ENCODE results near the gene CDSN.

DNA sequence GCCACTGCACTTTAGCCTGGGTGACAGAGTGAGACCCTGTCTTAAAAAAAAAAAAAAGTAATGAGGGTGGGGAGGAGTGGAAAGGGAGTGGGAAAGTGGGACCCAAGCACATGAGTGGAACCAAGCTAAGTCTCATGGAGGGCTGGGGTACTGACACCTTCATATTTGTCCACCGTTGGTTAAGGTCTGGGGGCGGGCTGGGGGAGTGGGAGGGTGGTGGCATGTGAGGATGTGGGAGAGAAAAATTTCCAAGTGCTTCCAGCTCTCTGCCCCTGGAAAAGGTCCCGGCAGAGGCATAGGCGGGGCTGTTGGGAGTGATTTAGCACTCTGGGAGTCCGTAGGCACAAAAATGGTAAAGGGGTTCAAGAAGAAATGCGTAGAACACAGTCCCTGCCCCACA, 12.6 kb upstream of the CDSN start:
- TF ChIP-seq EZH2 (IDR thresholded peaks at IDR 0.05) (no peak), SIN3A (IDR thresholded peaks at IDR 0.05; ENCODE audit: low read depth) (no peak), YY1 (IDR thresholded peaks at IDR 0.05; ENCODE audit: extremely low read depth, insufficient replicate concordance, low read depth, low read length) (no peak), POLR2A (IDR thresholded peaks at IDR 0.05; ENCODE audit: borderline replicate concordance, extremely low read depth, insufficient read depth, insufficient read length) (no peak), EGR1 (IDR thresholded peaks at IDR 0.05; ENCODE audit: low read depth) (no peak), EZH2phosphoT487 (IDR thresholded peaks at IDR 0.05; ENCODE audit: borderline replicate concordance) (no peak), TCF7L2 (IDR thresholded peaks at IDR 0.05; ENCODE audit: borderline replicate concordance, extremely low read depth, insufficient read depth, insufficient read length) (no peak), ZFX (IDR thresholded peaks at IDR 0.05) (no peak), SRF (IDR thresholded peaks at IDR 0.05; ENCODE audit: low read depth) (no peak), POLR2AphosphoS5 (IDR thresholded peaks at IDR 0.05; ENCODE audit: low read depth, low read length) (no peak)
- TF ChIP-seq, protein P1, sequence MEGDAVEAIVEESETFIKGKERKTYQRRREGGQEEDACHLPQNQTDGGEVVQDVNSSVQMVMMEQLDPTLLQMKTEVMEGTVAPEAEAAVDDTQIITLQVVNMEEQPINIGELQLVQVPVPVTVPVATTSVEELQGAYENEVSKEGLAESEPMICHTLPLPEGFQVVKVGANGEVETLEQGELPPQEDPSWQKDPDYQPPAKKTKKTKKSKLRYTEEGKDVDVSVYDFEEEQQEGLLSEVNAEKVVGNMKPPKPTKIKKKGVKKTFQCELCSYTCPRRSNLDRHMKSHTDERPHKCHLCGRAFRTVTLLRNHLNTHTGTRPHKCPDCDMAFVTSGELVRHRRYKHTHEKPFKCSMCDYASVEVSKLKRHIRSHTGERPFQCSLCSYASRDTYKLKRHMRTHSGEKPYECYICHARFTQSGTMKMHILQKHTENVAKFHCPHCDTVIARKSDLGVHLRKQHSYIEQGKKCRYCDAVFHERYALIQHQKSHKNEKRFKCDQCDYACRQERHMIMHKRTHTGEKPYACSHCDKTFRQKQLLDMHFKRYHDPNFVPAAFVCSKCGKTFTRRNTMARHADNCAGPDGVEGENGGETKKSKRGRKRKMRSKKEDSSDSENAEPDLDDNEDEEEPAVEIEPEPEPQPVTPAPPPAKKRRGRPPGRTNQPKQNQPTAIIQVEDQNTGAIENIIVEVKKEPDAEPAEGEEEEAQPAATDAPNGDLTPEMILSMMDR (IDR thresholded peaks at IDR 0.05 in 2 of 3, conservative IDR thresholded peaks at IDR 0.05 in 1 of 3; ENCODE audit: borderline replicate concordance in 1 of 3, insufficient read depth in 1 of 3, low read depth in 2 of 3, low read length in 2 of 3), result no peak
- TF ChIP-seq, protein P2, sequence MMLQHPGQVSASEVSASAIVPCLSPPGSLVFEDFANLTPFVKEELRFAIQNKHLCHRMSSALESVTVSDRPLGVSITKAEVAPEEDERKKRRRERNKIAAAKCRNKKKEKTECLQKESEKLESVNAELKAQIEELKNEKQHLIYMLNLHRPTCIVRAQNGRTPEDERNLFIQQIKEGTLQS (IDR thresholded peaks at IDR 0.05), result no peak
- TF ChIP-seq, protein P3, sequence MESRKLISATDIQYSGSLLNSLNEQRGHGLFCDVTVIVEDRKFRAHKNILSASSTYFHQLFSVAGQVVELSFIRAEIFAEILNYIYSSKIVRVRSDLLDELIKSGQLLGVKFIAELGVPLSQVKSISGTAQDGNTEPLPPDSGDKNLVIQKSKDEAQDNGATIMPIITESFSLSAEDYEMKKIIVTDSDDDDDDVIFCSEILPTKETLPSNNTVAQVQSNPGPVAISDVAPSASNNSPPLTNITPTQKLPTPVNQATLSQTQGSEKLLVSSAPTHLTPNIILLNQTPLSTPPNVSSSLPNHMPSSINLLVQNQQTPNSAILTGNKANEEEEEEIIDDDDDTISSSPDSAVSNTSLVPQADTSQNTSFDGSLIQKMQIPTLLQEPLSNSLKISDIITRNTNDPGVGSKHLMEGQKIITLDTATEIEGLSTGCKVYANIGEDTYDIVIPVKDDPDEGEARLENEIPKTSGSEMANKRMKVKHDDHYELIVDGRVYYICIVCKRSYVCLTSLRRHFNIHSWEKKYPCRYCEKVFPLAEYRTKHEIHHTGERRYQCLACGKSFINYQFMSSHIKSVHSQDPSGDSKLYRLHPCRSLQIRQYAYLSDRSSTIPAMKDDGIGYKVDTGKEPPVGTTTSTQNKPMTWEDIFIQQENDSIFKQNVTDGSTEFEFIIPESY (IDR thresholded peaks at IDR 0.05; ENCODE audit: extremely low read depth, insufficient replicate concordance, low read length), result no peak
- TF ChIP-seq, protein P4, sequence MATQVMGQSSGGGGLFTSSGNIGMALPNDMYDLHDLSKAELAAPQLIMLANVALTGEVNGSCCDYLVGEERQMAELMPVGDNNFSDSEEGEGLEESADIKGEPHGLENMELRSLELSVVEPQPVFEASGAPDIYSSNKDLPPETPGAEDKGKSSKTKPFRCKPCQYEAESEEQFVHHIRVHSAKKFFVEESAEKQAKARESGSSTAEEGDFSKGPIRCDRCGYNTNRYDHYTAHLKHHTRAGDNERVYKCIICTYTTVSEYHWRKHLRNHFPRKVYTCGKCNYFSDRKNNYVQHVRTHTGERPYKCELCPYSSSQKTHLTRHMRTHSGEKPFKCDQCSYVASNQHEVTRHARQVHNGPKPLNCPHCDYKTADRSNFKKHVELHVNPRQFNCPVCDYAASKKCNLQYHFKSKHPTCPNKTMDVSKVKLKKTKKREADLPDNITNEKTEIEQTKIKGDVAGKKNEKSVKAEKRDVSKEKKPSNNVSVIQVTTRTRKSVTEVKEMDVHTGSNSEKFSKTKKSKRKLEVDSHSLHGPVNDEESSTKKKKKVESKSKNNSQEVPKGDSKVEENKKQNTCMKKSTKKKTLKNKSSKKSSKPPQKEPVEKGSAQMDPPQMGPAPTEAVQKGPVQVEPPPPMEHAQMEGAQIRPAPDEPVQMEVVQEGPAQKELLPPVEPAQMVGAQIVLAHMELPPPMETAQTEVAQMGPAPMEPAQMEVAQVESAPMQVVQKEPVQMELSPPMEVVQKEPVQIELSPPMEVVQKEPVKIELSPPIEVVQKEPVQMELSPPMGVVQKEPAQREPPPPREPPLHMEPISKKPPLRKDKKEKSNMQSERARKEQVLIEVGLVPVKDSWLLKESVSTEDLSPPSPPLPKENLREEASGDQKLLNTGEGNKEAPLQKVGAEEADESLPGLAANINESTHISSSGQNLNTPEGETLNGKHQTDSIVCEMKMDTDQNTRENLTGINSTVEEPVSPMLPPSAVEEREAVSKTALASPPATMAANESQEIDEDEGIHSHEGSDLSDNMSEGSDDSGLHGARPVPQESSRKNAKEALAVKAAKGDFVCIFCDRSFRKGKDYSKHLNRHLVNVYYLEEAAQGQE (IDR thresholded peaks at IDR 0.05; ENCODE audit: low read depth), result no peak
